ENCODE measurements around the gene MINDY4. TPM values are rescaled to one million over a fixed set of nuclear protein-coding genes. Genes with fewer than 3 reads are reported as not detected.

Gene MINDY4
- total and polyA plus RNA-seq, 2 of the 13 experiments (the other 11 are each of a cell fraction or from before 2014, with no cell fraction given), result not detected

- TF ChIP-seq ZC3H4 (CRISPR knock-in tag; IDR thresholded peaks at IDR 0.05; ENCODE audit: borderline replicate concordance) (no peak), ZNF614 (CRISPR knock-in tag; IDR thresholded peaks at IDR 0.05; ENCODE audit: borderline replicate concordance) (no peak), ZNF292 (CRISPR knock-in tag; IDR thresholded peaks at IDR 0.05; ENCODE audit: borderline replicate concordance, low read depth) (no peak)
Measured at GRCh38 chr7:30799976-30800661, 28.9 kb downstream of the MINDY4 start (continued).

GRCh38 chr7:30800785-30801252 lies 29.6 kb downstream of the MINDY4 start:
- no peak overlapping the region for H3K27ac ChIP-seq (ENCODE audit: extremely low read length, insufficient read depth, low read length)
- H2AFZ ChIP-seq (ENCODE audit: low read length), result no peak overlapping the region
- H4K20me1 ChIP-seq (ENCODE audit: insufficient read depth, low read length), result no peaks in the 10 kb centered on the region
- FAIRE-seq, result peak; percentile 21
- H3K36me3 ChIP-seq (replicated peaks in 1 of 2; ENCODE audit: control insufficient read depth in 1 of 2, insufficient read depth in 2 of 2, low read length in 2 of 2), result no peaks in the 10 kb centered on the region
- no TSS peak for BruUV-seq (replicated peaks)
- peak; percentile 76 for ATAC-seq
- H3K79me2 ChIP-seq (ENCODE audit: insufficient read depth, low read length), result no peaks in the 10 kb centered on the region
- TF ChIP-seq CEBPG (CRISPR knock-in tag; IDR thresholded peaks at IDR 0.05), result 0 out of 2 replicates have a peak, but pooled peaks have one; percentile 18
- TF ChIP-seq ZNF232 (CRISPR knock-in tag; IDR thresholded peaks at IDR 0.05; ENCODE audit: borderline replicate concordance), result no peak
- no peak for TF ChIP-seq PCBP2 (optimal IDR thresholded peaks at IDR 0.05; ENCODE audit: low read depth, low read length, poor library complexity, severe bottlenecking)
- peak; percentile 75 for TF ChIP-seq CTCF (CRISPR knock-in tag; IDR thresholded peaks at IDR 0.05)
- TF ChIP-seq STAG1 (CRISPR knock-in tag; IDR thresholded peaks at IDR 0.05), result peak; percentile 76
- peak; percentile 40; the same call in 1 of the 2 replicates for TF ChIP-seq SMC3 (IDR thresholded peaks at IDR 0.05; ENCODE audit: low read length)
- in situ Hi-C loops (cut with HindIII; ENCODE audit: extremely low pct_ligation_motif_present, low pct_unique_long_range_greater_than_20kb) (loop anchor here (5.0 kb wide), 2 partner anchors 176 to 321 kb away; no protein-coding TSS in a partner anchor), intact Hi-C loops (cut with micrococcal nuclease; ENCODE audit: unreplicated experiment) (loop anchor here (1.0 to 2.0 kb wide), 2 partner anchors 107 to 322 kb away; no protein-coding TSS in a partner anchor)
- H3K4me1 ChIP-seq (ENCODE audit: insufficient read depth, low read length), result peaks cover 21% of the 10 kb centered on the region
- 46% methylated on average over 4 of the region's 6 CpGs for WGBS (ENCODE audit: low lambda C conversion rate)
- ChIA-PET CTCF (ENCODE audit: low intra/inter-chr PET ratio, low total read pairs) (interaction anchor here (1.3 to 1.7 kb wide), 3 partner anchors 108 to 322 kb away, joined by 5 to 9 read pairs (median 8); no protein-coding TSS in a partner anchor), POLR2A (no interaction called here)
- H3K27me3 ChIP-seq (ENCODE audit: control insufficient read depth in 1 of 2, insufficient read depth in 2 of 2, low read length in 2 of 2), result peaks cover 0 to 5% of the 10 kb centered on the region in 2 experiments; a peak in 1 of 5 replicates
- no peaks in the 10 kb centered on the region for H3K9me3 ChIP-seq (ENCODE audit: low read length)
- no peak overlapping the region for H3K9ac ChIP-seq (ENCODE audit: insufficient read depth, low read depth, low read length)
- no peak overlapping the region for H3K4me3 ChIP-seq (replicated peaks in 1 of 3; ENCODE audit: insufficient read depth in 1 of 3, low read depth in 2 of 3, low read length in 3 of 3)
- DNase-seq (ENCODE audit: low spot score), result peak; percentile 34
- H3K4me2 ChIP-seq (ENCODE audit: low read depth, low read length), result no peak overlapping the region

Measured in HepG2 (cell line).